HG03520 (cell line): ENCODE data around the gene C1QTNF2.

ENCODE experiments used
- ATAC-seq: cut with Tn5 transposase; IDR thresholded peaks from one replicate; pipeline ENCODE4 v1.9.1; 2021; ENCODE audit warnings: mild to moderate bottlenecking, moderate library complexity; ENCODE audit not compliant: unreplicated experiment

C1QTNF2 gene

GRCh38 chr5:160375166-160375565 lies 4.7 kb upstream of the C1QTNF2 start:
- ATAC-seq, result no peak

GRCh38 chr5:160371294-160371693 lies 868 bp upstream of the C1QTNF2 start:
- ATAC-seq, result no peak

- ATAC-seq, result no peak
Measured at GRCh38 chr5:160370713-160371034, 248 bp upstream of the C1QTNF2 start.

GRCh38 chr5:160367885-160368284 lies 2.5 kb downstream of the C1QTNF2 start:
- ATAC-seq, result no peak

- ATAC-seq, result no peak
Measured at GRCh38 chr5:160367261-160367660, 3.2 kb downstream of the C1QTNF2 start.

GRCh38 chr5:160366230-160366629 lies 4.2 kb downstream of the C1QTNF2 start:
- no peak for ATAC-seq

GRCh38 chr5:160363660-160364395 lies 6.6 kb downstream of the C1QTNF2 start:
- no peak for ATAC-seq

GRCh38 chr5:160363211-160363610 lies 7.2 kb downstream of the C1QTNF2 start:
- ATAC-seq, result no peak

GRCh38 chr5:160361624-160362228 lies 8.7 kb downstream of the C1QTNF2 start:
- ATAC-seq, result no peak

- ATAC-seq, result no peak
Measured at GRCh38 chr5:160360310-160360709, 10.1 kb downstream of the C1QTNF2 start.

- ATAC-seq, result no peak
Measured at GRCh38 chr5:160359816-160360215, 10.6 kb downstream of the C1QTNF2 start.

- ATAC-seq, result no peak
Measured at GRCh38 chr5:160359242-160359641, 11.2 kb downstream of the C1QTNF2 start.

GRCh38 chr5:160357861-160358411 lies 12.5 kb downstream of the C1QTNF2 start:
- ATAC-seq, result no peak

GRCh38 chr5:160357394-160357793 lies 13.0 kb downstream of the C1QTNF2 start:
- ATAC-seq, result no peak

GRCh38 chr5:160356550-160357347 lies 13.7 kb downstream of the C1QTNF2 start:
- ATAC-seq, result no peak

GRCh38 chr5:160354666-160355065 lies 15.8 kb downstream of the C1QTNF2 start:
- ATAC-seq, result no peak

GRCh38 chr5:160353379-160353778 lies 17.0 kb downstream of the C1QTNF2 start:
- no peak for ATAC-seq

- ATAC-seq, result no peak
Measured at GRCh38 chr5:160352308-160352707, 18.1 kb downstream of the C1QTNF2 start.

- ATAC-seq, result no peak
Measured at GRCh38 chr5:160349935-160350303, 20.5 kb downstream of the C1QTNF2 start.

- no peak for ATAC-seq
Measured at GRCh38 chr5:160349249-160349934, 21.0 kb downstream of the C1QTNF2 start.

- no peak for ATAC-seq
Measured at GRCh38 chr5:160348080-160348479, 22.3 kb downstream of the C1QTNF2 start.
